ENCODE results near the gene TMEM252. TPM values are rescaled to one million over a fixed set of nuclear protein-coding genes. Genes with fewer than 3 reads are reported as not detected.

TMEM252 gene
- total and polyA plus RNA-seq, 8 donors: not detected

DNA sequence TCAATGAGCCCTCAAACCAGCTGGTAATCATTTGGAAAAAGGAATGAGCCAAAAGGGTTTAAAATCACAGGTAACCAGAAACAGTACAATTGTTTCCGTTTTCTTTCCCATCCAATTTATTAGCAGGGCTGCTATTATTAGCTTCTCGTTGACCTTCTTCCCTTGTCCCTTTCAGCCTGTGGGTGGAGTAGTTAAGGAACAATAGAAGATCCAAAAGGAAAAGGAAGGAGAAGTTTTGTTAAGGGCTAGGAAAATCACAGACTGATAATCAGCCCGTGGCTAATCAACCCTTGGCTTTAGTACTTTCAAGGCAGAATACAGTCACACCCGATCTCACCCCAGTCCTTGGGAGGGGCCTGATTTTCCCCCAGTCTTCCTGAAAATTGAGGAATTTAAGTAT is 38.4 kb downstream of the TMEM252 start:
- H3K27me3 ChIP-seq: no peaks in the 10 kb centered on the region
- intact Hi-C loops (cut with DNase I; ENCODE audit: low total_unique reads): no loop called here
- H3K4me3 ChIP-seq: no peak overlapping the region
- TF ChIP-seq, protein P1, sequence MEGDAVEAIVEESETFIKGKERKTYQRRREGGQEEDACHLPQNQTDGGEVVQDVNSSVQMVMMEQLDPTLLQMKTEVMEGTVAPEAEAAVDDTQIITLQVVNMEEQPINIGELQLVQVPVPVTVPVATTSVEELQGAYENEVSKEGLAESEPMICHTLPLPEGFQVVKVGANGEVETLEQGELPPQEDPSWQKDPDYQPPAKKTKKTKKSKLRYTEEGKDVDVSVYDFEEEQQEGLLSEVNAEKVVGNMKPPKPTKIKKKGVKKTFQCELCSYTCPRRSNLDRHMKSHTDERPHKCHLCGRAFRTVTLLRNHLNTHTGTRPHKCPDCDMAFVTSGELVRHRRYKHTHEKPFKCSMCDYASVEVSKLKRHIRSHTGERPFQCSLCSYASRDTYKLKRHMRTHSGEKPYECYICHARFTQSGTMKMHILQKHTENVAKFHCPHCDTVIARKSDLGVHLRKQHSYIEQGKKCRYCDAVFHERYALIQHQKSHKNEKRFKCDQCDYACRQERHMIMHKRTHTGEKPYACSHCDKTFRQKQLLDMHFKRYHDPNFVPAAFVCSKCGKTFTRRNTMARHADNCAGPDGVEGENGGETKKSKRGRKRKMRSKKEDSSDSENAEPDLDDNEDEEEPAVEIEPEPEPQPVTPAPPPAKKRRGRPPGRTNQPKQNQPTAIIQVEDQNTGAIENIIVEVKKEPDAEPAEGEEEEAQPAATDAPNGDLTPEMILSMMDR (IDR thresholded peaks at IDR 0.05): no peak
- TF ChIP-seq EP300 (IDR thresholded peaks at IDR 0.05) (no peak), POLR2AphosphoS5 (IDR thresholded peaks at IDR 0.05) (no peak), POLR2A (IDR thresholded peaks at IDR 0.05) (no peak)
- no peaks in the 10 kb centered on the region for H3K9me3 ChIP-seq
- peak overlapping the region in 3 of 5 donors; percentile 23 to 76 (median 33) for H3K27ac ChIP-seq
- no peak for DNase-seq
- peaks cover 0 to 10% (median 4%) of the 10 kb centered on the region in 4 donors for H3K36me3 ChIP-seq
- WGBS, 5 donors: 25 to 43% (median 39%) methylated on average over 4 of the region's 4 CpGs
- peaks cover 15 to 45% (median 25%) of the 10 kb centered on the region in 4 donors for H3K4me1 ChIP-seq

GRCh38 chr9:68500457-68501381 is 40.0 kb downstream of the TMEM252 start:
- TF ChIP-seq POLR2A (IDR thresholded peaks at IDR 0.05): no peak
- TF ChIP-seq, protein P1 (IDR thresholded peaks at IDR 0.05): no peak
- no peak for TF ChIP-seq EP300 (IDR thresholded peaks at IDR 0.05)
- peak in 1 of 3 donors; percentile 53 for TF ChIP-seq POLR2AphosphoS5 (IDR thresholded peaks at IDR 0.05)
- peaks cover 7 to 36% (median 14%) of the 10 kb centered on the region in 4 donors for H3K4me1 ChIP-seq
- WGBS, 5 donors: 46 to 62% (median 58%) methylated on average over 9 of the region's 9 CpGs
- no peak for DNase-seq
- no peaks in the 10 kb centered on the region for H3K27me3 ChIP-seq
- intact Hi-C loops (cut with DNase I; ENCODE audit: low total_unique reads): no loop called here
- no peaks in the 10 kb centered on the region for H3K9me3 ChIP-seq
- H3K36me3 ChIP-seq: peaks cover 0 to 10% (median 4%) of the 10 kb centered on the region in 4 donors
- H3K27ac ChIP-seq: peak overlapping the region; percentile 36 to 80 (median 76)
- no peak overlapping the region for H3K4me3 ChIP-seq

GRCh38 chr9:68498816-68499215 is 41.9 kb downstream of the TMEM252 start:
- DNase-seq: no peak
- no peak overlapping the region for H3K4me3 ChIP-seq
- no peaks in the 10 kb centered on the region for H3K9me3 ChIP-seq
- intact Hi-C loops (cut with DNase I; ENCODE audit: low total_unique reads): loop anchor here (10.0 kb wide), 1 partner anchor 54 kb away; no protein-coding TSS in a partner anchor
- peaks cover 5 to 40% (median 19%) of the 10 kb centered on the region in 4 donors for H3K4me1 ChIP-seq
- H3K27ac ChIP-seq: peak overlapping the region in 3 of 5 donors; percentile 76 to 80 (median 76)
- no peaks in the 10 kb centered on the region for H3K27me3 ChIP-seq
- TF ChIP-seq, protein P1 (IDR thresholded peaks at IDR 0.05): no peak
- no peak for TF ChIP-seq POLR2A (IDR thresholded peaks at IDR 0.05)
- no peak for TF ChIP-seq POLR2AphosphoS5 (IDR thresholded peaks at IDR 0.05)
- no peak for TF ChIP-seq EP300 (IDR thresholded peaks at IDR 0.05)
- peaks cover 0 to 10% (median 4%) of the 10 kb centered on the region in 4 donors for H3K36me3 ChIP-seq
- 85 to 90% (median 86%) methylated on average over 2 of the region's 2 CpGs for WGBS, 5 donors

GRCh38 chr9:68497629-68498028 is 43.1 kb downstream of the TMEM252 start:
- WGBS, 5 donors: 86 to 97% (median 95%) methylated on average over 1 of the region's 1 CpG
- TF ChIP-seq, protein P1 (IDR thresholded peaks at IDR 0.05): no peak
- no peak for TF ChIP-seq POLR2AphosphoS5 (IDR thresholded peaks at IDR 0.05)
- H3K27me3 ChIP-seq: no peaks in the 10 kb centered on the region
- no peak overlapping the region for H3K4me3 ChIP-seq
- H3K9me3 ChIP-seq: no peaks in the 10 kb centered on the region
- peak overlapping the region in 1 of 5 donors; percentile 76 for H3K27ac ChIP-seq
- peaks cover 5 to 52% (median 26%) of the 10 kb centered on the region in 4 donors for H3K4me1 ChIP-seq
- intact Hi-C loops (cut with DNase I; ENCODE audit: low total_unique reads): loop anchor here (10.0 kb wide), 1 partner anchor 53 kb away; no protein-coding TSS in a partner anchor
- DNase-seq: no peak
- peaks cover 0 to 10% (median 4%) of the 10 kb centered on the region in 4 donors for H3K36me3 ChIP-seq
